Measurements from ENCODE around the gene PRPS2.

- TF ChIP-seq CTCF (IDR thresholded peaks at IDR 0.05), result peak; percentile 27 to 36 (median 36)
- TF ChIP-seq POLR2AphosphoS5 (IDR thresholded peaks at IDR 0.05), result no peak
- TF ChIP-seq POLR2A (IDR thresholded peaks at IDR 0.05), result no peak
Observed at GRCh38 chrX:12770440-12770839, 20.8 kb upstream of the PRPS2 start.

All from breast epithelium (tissue), 3 donors.